Measurements from ENCODE around the gene BUB3. TPM values are rescaled to one million over a fixed set of nuclear protein-coding genes. Genes with fewer than 3 reads are reported as not detected.

BUB3 gene
- polyA plus RNA-seq, 1 donor (not counting 4 experiments of a cell fraction or from before 2014, with no cell fraction given), result 162 TPM

- Histone ChIP-seq H3K9me1 (ENCODE audit: control insufficient read depth, extremely low read depth, insufficient read depth, low read length) (no peaks in the 10 kb centered on the region), H4K20me1 (ENCODE audit: control insufficient read depth, extremely low read depth, insufficient read depth, low read length) (peaks cover 2% of the 10 kb centered on the region), H3K4me1 (ENCODE audit: control insufficient read depth, extremely low read depth, insufficient read depth, low read length) (peaks cover 9% of the 10 kb centered on the region), H3K79me2 (ENCODE audit: control insufficient read depth, insufficient read depth, low read length) (no peaks in the 10 kb centered on the region), H3K36me3 (ENCODE audit: control insufficient read depth in 2 of 2, extremely low read depth in 1 of 2, insufficient read depth in 2 of 2, low read length in 2 of 2) (no peaks in the 10 kb centered on the region), H3K27me3 (ENCODE audit: control insufficient read depth, extremely low read depth, insufficient read depth, low read length) (peaks cover 86% of the 10 kb centered on the region), H3K9ac (ENCODE audit: control insufficient read depth, extremely low read depth, insufficient read depth, low read length) (no peak overlapping the region), H3K9me3 (ENCODE audit: control insufficient read depth, low read depth, low read length) (no peaks in the 10 kb centered on the region), H3K27ac (ENCODE audit: control insufficient read depth, insufficient read depth, low read length) (no peak overlapping the region), H2AFZ (ENCODE audit: control insufficient read depth, low read length) (no peak overlapping the region), H3K4me3 (ENCODE audit: control insufficient read depth in 2 of 3, extremely low read depth in 1 of 3, insufficient read depth in 2 of 3, low read depth in 1 of 3, low read length in 3 of 3) (no peak overlapping the region), H3K4me2 (ENCODE audit: control insufficient read depth, extremely low read depth, insufficient read depth, low read depth, low read length) (peak overlapping the region; percentile 45)
- dilution Hi-C loops (cut with MboI; ENCODE audit: extremely low pct_ligation_motif_present, low sequenced_read_pairs), result no loop called here
- DNase-seq (ENCODE audit: low read depth, low spot score) (no peak), FAIRE-seq (no peak)
- TF ChIP-seq EZH2 (IDR thresholded peaks at IDR 0.05; ENCODE audit: low read length) (peak; percentile 95), CTCF (optimal IDR thresholded peaks at IDR 0.05 in 1 of 3, IDR thresholded peaks at IDR 0.05 in 1 of 3, conservative IDR thresholded peaks at IDR 0.05 in 1 of 3; ENCODE audit: extremely low read depth in 1 of 3, insufficient read depth in 2 of 3, low read length in 3 of 3) (no peak)
Measured at GRCh38 chr10:123148414-123149161, 5.6 kb upstream of the BUB3 start.

GRCh38 chr10:123149162-123149567, 5.0 kb upstream of the BUB3 start:
- peaks cover 80% of the 10 kb centered on the region for H3K27me3 ChIP-seq (ENCODE audit: control insufficient read depth, extremely low read depth, insufficient read depth, low read length)
- peaks cover 9% of the 10 kb centered on the region for H3K4me1 ChIP-seq (ENCODE audit: control insufficient read depth, extremely low read depth, insufficient read depth, low read length)
- no peak overlapping the region for H3K27ac ChIP-seq (ENCODE audit: control insufficient read depth, insufficient read depth, low read length)
- H3K9me1 ChIP-seq (ENCODE audit: control insufficient read depth, extremely low read depth, insufficient read depth, low read length), result no peaks in the 10 kb centered on the region
- no peak overlapping the region for H3K9ac ChIP-seq (ENCODE audit: control insufficient read depth, extremely low read depth, insufficient read depth, low read length)
- peak overlapping the region; percentile 76 for H3K4me2 ChIP-seq (ENCODE audit: control insufficient read depth, extremely low read depth, insufficient read depth, low read depth, low read length)
- no peak for DNase-seq (ENCODE audit: low read depth, low spot score)
- no peak for FAIRE-seq
- H3K79me2 ChIP-seq (ENCODE audit: control insufficient read depth, insufficient read depth, low read length), result no peaks in the 10 kb centered on the region
- H3K36me3 ChIP-seq (ENCODE audit: control insufficient read depth in 2 of 2, extremely low read depth in 1 of 2, insufficient read depth in 2 of 2, low read length in 2 of 2), result no peaks in the 10 kb centered on the region
- TF ChIP-seq CTCF (optimal IDR thresholded peaks at IDR 0.05 in 1 of 3, IDR thresholded peaks at IDR 0.05 in 1 of 3, conservative IDR thresholded peaks at IDR 0.05 in 1 of 3; ENCODE audit: extremely low read depth in 1 of 3, insufficient read depth in 2 of 3, low read length in 3 of 3) (no peak), EZH2 (IDR thresholded peaks at IDR 0.05; ENCODE audit: low read length) (peak; percentile 23)
- H3K4me3 ChIP-seq (ENCODE audit: control insufficient read depth in 2 of 3, extremely low read depth in 1 of 3, insufficient read depth in 2 of 3, low read depth in 1 of 3, low read length in 3 of 3), result peak overlapping the region in 2 of 3 experiments; percentile 54 to 55
- H2AFZ ChIP-seq (ENCODE audit: control insufficient read depth, low read length), result no peak overlapping the region
- no peaks in the 10 kb centered on the region for H3K9me3 ChIP-seq (ENCODE audit: control insufficient read depth, low read depth, low read length)
- H4K20me1 ChIP-seq (ENCODE audit: control insufficient read depth, extremely low read depth, insufficient read depth, low read length), result no peaks in the 10 kb centered on the region
- dilution Hi-C loops (cut with MboI; ENCODE audit: extremely low pct_ligation_motif_present, low sequenced_read_pairs), result no loop called here

Data from keratinocyte (primary cell).